IMR-90 (cell line): ENCODE results near the gene PRLR. TPM values are rescaled to one million over a fixed set of nuclear protein-coding genes. Genes with fewer than 3 reads are reported as not detected.

ENCODE experiments used
- ATAC-seq: fragments of 200-7000 bp; cut with Tn5 transposase; 2 replicates; pipeline ENCODE4 v1.9.1; 2020; ENCODE audit warnings: low read depth, mild to moderate bottlenecking, moderate library complexity
- BruUV-seq: library from RNA; stranded (reverse); fragments of 400-500 nt; replicated peaks from 2 replicates; lab custom pipeline; 2021; lab: Mats Ljungman, UMichigan
- CTCF ChIA-PET: fragments of 300-600 bp; formaldehyde crosslinking; extraction: SDS; loops from one replicate; lab custom pipeline; 2021; ENCODE audit warnings: antibody characterized with exemption; lab: Yijun Ruan, JAX
- POLR2A ChIA-PET: fragments of 300-600 bp; sonication (Branson Sonifier 250); formaldehyde crosslinking; loops from one replicate; lab custom pipeline; 2022; ENCODE audit warnings: antibody characterized with exemption; ENCODE audit not compliant: unreplicated experiment; lab: Charles Lee
- DNase-seq: peaks from one replicate; pipeline ENCODE4 v3.0.0; 2013
- H2AFZ ChIP-seq: replicated peaks from 2 replicates; pipeline ENCODE3; 2013; ENCODE audit warnings: low read length, mild to moderate bottlenecking; ENCODE audit not compliant: poor library complexity
- H2AK5ac ChIP-seq: 2 replicates; pipeline ENCODE4 v1.6.1; 2013; ENCODE audit warnings: low read depth, low read length, inconsistent platforms
- H2AK9ac ChIP-seq: replicated peaks from 2 replicates; pipeline ENCODE3; 2013; ENCODE audit warnings: mild to moderate bottlenecking, low read depth, low read length, moderate library complexity; ENCODE audit not compliant: poor library complexity
- H2BK120ac ChIP-seq: 2 replicates; pipeline ENCODE4 v1.6.1; 2013; ENCODE audit warnings: low read depth, low read length, inconsistent platforms
- H2BK15ac ChIP-seq: 3 replicates; pipeline ENCODE4 v1.6.1; 2013; ENCODE audit warnings: low read depth, low read length, inconsistent platforms
- H2BK20ac ChIP-seq: 2 replicates; pipeline ENCODE4 v1.6.1; 2013; ENCODE audit warnings: low read depth, mild to moderate bottlenecking, inconsistent platforms, low read length, moderate library complexity
- H2BK5ac ChIP-seq: 2 replicates; pipeline ENCODE4 v1.6.1; 2013; ENCODE audit warnings: mild to moderate bottlenecking, low read depth, low read length, inconsistent platforms; ENCODE audit not compliant: poor library complexity, severe bottlenecking
- H3K14ac ChIP-seq: replicated peaks from 2 replicates; pipeline ENCODE4 v1.6.1; 2013; ENCODE audit warnings: low read depth, low read length, inconsistent platforms
- H3K18ac ChIP-seq: 2 replicates; pipeline ENCODE4 v1.6.1; 2013; ENCODE audit warnings: low read depth, low read length, control low read depth
- H3K23ac ChIP-seq: 2 replicates; pipeline ENCODE4 v1.6.1; 2013; ENCODE audit warnings: low read depth, low read length, inconsistent platforms
- H3K27ac ChIP-seq: 2 replicates; pipeline ENCODE4 v1.5.1; 2013; ENCODE audit warnings: mild to moderate bottlenecking, control low read depth, low read length; ENCODE audit not compliant: insufficient read depth
- H3K27me3 ChIP-seq: 2 replicates; pipeline ENCODE4 v1.6.1; 2013; ENCODE audit warnings: low read length; ENCODE audit not compliant: control insufficient read depth, insufficient read depth
- H3K36me3 ChIP-seq: 2 replicates; pipeline ENCODE4 v1.6.1; 2013; ENCODE audit warnings: low read length, mixed read lengths; ENCODE audit not compliant: control insufficient read depth, insufficient read depth
- H3K4ac ChIP-seq: 2 replicates; pipeline ENCODE4 v1.6.1; 2013; ENCODE audit warnings: low read depth, low read length, inconsistent platforms
- H3K4me1 ChIP-seq: 2 replicates; pipeline ENCODE4 v1.6.1; 2013; ENCODE audit warnings: low read length, mixed read lengths; ENCODE audit not compliant: control insufficient read depth, insufficient read depth
- H3K4me2 ChIP-seq: 2 replicates; pipeline ENCODE4 v1.6.1; 2013; ENCODE audit warnings: low read depth, mild to moderate bottlenecking, control low read depth, low read length, moderate library complexity
- H3K4me3 ChIP-seq: 2 replicates; pipeline ENCODE4 v1.5.1; 2013; ENCODE audit warnings: low read depth, mild to moderate bottlenecking, control low read depth, low read length, moderate library complexity; ENCODE audit not compliant: insufficient read depth
- H3K56ac ChIP-seq: 2 replicates; pipeline ENCODE4 v1.6.1; 2013; ENCODE audit warnings: low read length, inconsistent platforms; ENCODE audit not compliant: insufficient read depth; ENCODE audit errors: extremely low read depth
- H3K79me1 ChIP-seq, 2 experiments: 2 replicates each; pipeline ENCODE4 v1.6.1; 2013; ENCODE audit warnings: low read length in 2 of 2, inconsistent platforms in 1 of 2, low read depth in 1 of 2
- H3K9ac ChIP-seq: 2 replicates; pipeline ENCODE4 v1.6.1; 2013; ENCODE audit warnings: low read depth, low read length, control low read depth
- H3K9me1 ChIP-seq: 2 replicates; pipeline ENCODE4 v1.6.1; 2013; ENCODE audit warnings: low read length, inconsistent platforms; ENCODE audit not compliant: insufficient read depth
- H3K9me3 ChIP-seq: 2 replicates; pipeline ENCODE4 v1.6.1; 2013; ENCODE audit warnings: low read length; ENCODE audit not compliant: control insufficient read depth, insufficient read depth
- H4K20me1 ChIP-seq: 2 replicates; pipeline ENCODE4 v1.6.1; 2013; ENCODE audit warnings: low read length, inconsistent platforms; ENCODE audit not compliant: insufficient read depth
- H4K5ac ChIP-seq: 2 replicates; pipeline ENCODE4 v1.6.1; 2013; ENCODE audit warnings: mild to moderate bottlenecking, low read depth, low read length, control low read depth
- H4K8ac ChIP-seq, 2 experiments: 2 replicates each; pipeline ENCODE4 v1.6.1; 2013; ENCODE audit warnings: low read depth in 2 of 2, low read length in 2 of 2, control low read depth in 1 of 2, inconsistent platforms in 1 of 2
- H4K91ac ChIP-seq: 2 replicates; pipeline ENCODE4 v1.6.1; 2013; ENCODE audit warnings: low read depth, low read length, inconsistent platforms; ENCODE audit not compliant: insufficient read depth
- CEBPB ChIP-seq: IDR thresholded peaks from 2 replicates; pipeline ENCODE4 v1.6.1; 2012; ENCODE audit warnings: low read depth, low read length, improper control_type of control experiment
- MAZ ChIP-seq: IDR thresholded peaks from 2 replicates; pipeline ENCODE4 v1.6.1; 2012; ENCODE audit warnings: low read depth, mild to moderate bottlenecking, low read length, improper control_type of control experiment, moderate library complexity, borderline replicate concordance
- MXI1 ChIP-seq: IDR thresholded peaks from 2 replicates; pipeline ENCODE4 v1.6.1; 2012; ENCODE audit warnings: low read depth, mild to moderate bottlenecking, low read length, moderate library complexity, borderline replicate concordance
- POLR2A ChIP-seq: IDR thresholded peaks from 2 replicates; pipeline ENCODE4 v1.6.1; 2012; ENCODE audit warnings: mild to moderate bottlenecking, low read depth, low read length
- RCOR1 ChIP-seq: IDR thresholded peaks from 2 replicates; pipeline ENCODE4 v1.6.1; 2012; ENCODE audit warnings: mild to moderate bottlenecking, low read length, improper control_type of control experiment; ENCODE audit not compliant: insufficient replicate concordance
- RFX5 ChIP-seq: IDR thresholded peaks from 2 replicates; pipeline ENCODE4 v1.8.0; 2012; ENCODE audit warnings: low read depth, mild to moderate bottlenecking, low read length, moderate library complexity
- SMC3 ChIP-seq: fragments of 150-350 bp; IDR thresholded peaks from 2 replicates; pipeline ENCODE4 v1.6.1; 2016; ENCODE audit warnings: low read depth, mild to moderate bottlenecking, antibody characterized with exemption, low read length, moderate library complexity
- WGBS, 2 experiments: methylation state at CpG; one replicate each; pipeline versions ENCODE4 v1.1.5 to v1.1.7; 2013; ENCODE audit warnings: missing lambda C conversion rate in 2 of 2; ENCODE audit not compliant: insufficient read length in 1 of 2; ENCODE audit errors: extremely low coverage in 2 of 2; 5-methylcytosine and 5-hydroxymethylcytosine counted together
- dilution Hi-C: fragments of 300-500 bp; cut with HindIII; formaldehyde crosslinking; loops from one replicate; pipeline ENCODE4 v1.14.3; 2018; ENCODE audit warnings: low sequenced_read_pairs; ENCODE audit not compliant: unreplicated experiment
- in situ Hi-C: fragments of 300-500 bp; cut with MboI; formaldehyde crosslinking; loops from 3 replicates; pipeline ENCODE4 v1.14.3; 2019; ENCODE audit warnings: low sequenced_read_pairs, inconsistent platforms, mixed read lengths
- intact Hi-C: fragments of 100-400 bp; cut with micrococcal nuclease; formaldehyde crosslinking; loops from 2 replicates; pipeline ENCODE4 v1.10.0; 2022
- polyA plus RNA-seq, 3 experiments: library from polyadenylated mRNA; depleted of rRNA; stranded (reverse); fragments of >200 nt; gene quantifications; 2 replicates each; pipeline ENCODE4 v1.2.3, GENCODE V29; 2012; ENCODE audit warnings: low replicate concordance in 1 of 3
- total RNA-seq: library from RNA; depleted of rRNA; stranded (reverse); fragments of >200 nt; gene quantifications from 2 replicates; pipeline ENCODE4 v1.2.3, GENCODE V29; 2012
- TF ChIP-seq, protein P1 (sequence below): fragments of 150-350 bp; IDR thresholded peaks from 2 replicates; pipeline ENCODE4 v1.6.1; 2016; ENCODE audit warnings: low read depth, mild to moderate bottlenecking, low read length, moderate library complexity, borderline replicate concordance

The PRLR gene
- total and polyA plus RNA-seq, 2 of the 4 experiments (the other 2 are of a cell fraction): 0.24 to 0.54 TPM

DNA sequence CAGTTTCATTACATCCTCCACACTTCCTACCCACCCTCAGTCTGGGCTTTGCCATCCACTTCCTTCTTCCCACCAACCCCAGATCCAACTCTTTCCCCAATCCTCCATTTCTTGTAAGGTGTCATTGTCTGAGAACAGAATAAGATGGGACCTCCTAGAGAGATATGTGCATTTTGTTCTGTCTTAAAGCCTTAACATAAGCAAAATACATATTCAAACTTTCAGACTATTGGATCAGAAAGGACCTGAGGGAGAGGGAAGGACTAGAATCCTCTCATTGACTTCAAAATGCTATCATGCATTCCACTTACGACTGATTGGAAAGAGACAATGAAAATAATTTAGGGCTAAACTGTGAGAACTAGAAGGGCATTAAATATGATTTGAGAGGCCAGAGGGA lies 225.5 kb downstream of the PRLR start:
- Histone ChIP-seq H3K4me1 (peaks cover 2% of the 10 kb centered on the region), H3K56ac (no peak overlapping the region), H3K4ac (no peak overlapping the region), H4K8ac (no peak overlapping the region), H3K4me2 (no peak overlapping the region), H3K27ac (no peak overlapping the region), H3K23ac (no peak overlapping the region), H4K91ac (no peak overlapping the region), H2BK20ac (no peak overlapping the region), H3K9ac (no peak overlapping the region), H2BK5ac (no peak overlapping the region), H4K5ac (no peak overlapping the region), H3K9me3 (no peaks in the 10 kb centered on the region), H2AFZ (no peak overlapping the region), H2AK5ac (no peak overlapping the region), H3K79me1 (no peaks in the 10 kb centered on the region), H3K14ac (no peak overlapping the region), H2AK9ac (no peak overlapping the region), H3K9me1 (no peaks in the 10 kb centered on the region), H2BK120ac (no peak overlapping the region), H3K4me3 (no peak overlapping the region), H3K18ac (no peak overlapping the region), H2BK15ac (no peak overlapping the region), H3K36me3 (no peaks in the 10 kb centered on the region), H3K27me3 (peaks cover 14% of the 10 kb centered on the region), H4K20me1 (no peaks in the 10 kb centered on the region)
- ATAC-seq (no peak), DNase-seq (no peak)
- no peak for TF ChIP-seq RFX5
- no peak for TF ChIP-seq CEBPB
- TF ChIP-seq, protein P1, sequence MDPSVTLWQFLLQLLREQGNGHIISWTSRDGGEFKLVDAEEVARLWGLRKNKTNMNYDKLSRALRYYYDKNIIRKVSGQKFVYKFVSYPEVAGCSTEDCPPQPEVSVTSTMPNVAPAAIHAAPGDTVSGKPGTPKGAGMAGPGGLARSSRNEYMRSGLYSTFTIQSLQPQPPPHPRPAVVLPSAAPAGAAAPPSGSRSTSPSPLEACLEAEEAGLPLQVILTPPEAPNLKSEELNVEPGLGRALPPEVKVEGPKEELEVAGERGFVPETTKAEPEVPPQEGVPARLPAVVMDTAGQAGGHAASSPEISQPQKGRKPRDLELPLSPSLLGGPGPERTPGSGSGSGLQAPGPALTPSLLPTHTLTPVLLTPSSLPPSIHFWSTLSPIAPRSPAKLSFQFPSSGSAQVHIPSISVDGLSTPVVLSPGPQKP: no peak
- no peak for TF ChIP-seq RCOR1
- TF ChIP-seq POLR2A: no peak
- TF ChIP-seq SMC3: no peak
- TF ChIP-seq MAZ: no peak
- no peak for TF ChIP-seq MXI1
- BruUV-seq: no TSS peak
- WGBS, 2 experiments: no CpG with 5 or more reads among the region's 1 CpG
- ChIA-PET POLR2A (no interaction called here), CTCF (interaction anchor here (0.5 kb wide), 1 partner anchor 44 kb away, joined by 4 read pairs; no protein-coding TSS in a partner anchor)
- in situ Hi-C loops (loop anchor here (10.0 kb wide), 1 partner anchor 530 kb away; no protein-coding TSS in a partner anchor), dilution Hi-C loops (no loop called here), intact Hi-C loops (no loop called here)
